H1 (cell line): ENCODE measurements around the gene CSNK1A1. TPM values are rescaled to one million over a fixed set of nuclear protein-coding genes. Genes with fewer than 3 reads are reported as not detected.

ENCODE experiments used
- BACH1 ChIP-seq: IDR thresholded peaks from 2 replicates; pipeline ENCODE4 v1.6.1; 2012; ENCODE audit warnings: low read length, improper control_type of control experiment
- CTBP2 ChIP-seq: IDR thresholded peaks from 2 replicates; pipeline ENCODE4 v1.7.0; 2011; ENCODE audit warnings: borderline replicate concordance, mild to moderate bottlenecking, moderate library complexity, mixed read lengths, low read length; ENCODE audit not compliant: insufficient read depth, insufficient read length
- GTF2F1 ChIP-seq: IDR thresholded peaks from 2 replicates; pipeline ENCODE4 v1.6.1; 2012; ENCODE audit warnings: low read depth, low read length, improper control_type of control experiment, borderline replicate concordance
- POU5F1 ChIP-seq: IDR thresholded peaks from 2 replicates; pipeline ENCODE4 v1.6.1; 2011; ENCODE audit warnings: low read depth, mild to moderate bottlenecking, low read length, moderate library complexity
- RNF2 ChIP-seq: fragments of 200-900, 300-1000 bp; sonication (generic); IDR thresholded peaks from 2 replicates; pipeline ENCODE4 v1.7.1; 2016; ENCODE audit warnings: borderline replicate concordance, low read depth, mild to moderate bottlenecking, antibody characterized with exemption, low read length; ENCODE audit not compliant: poor library complexity, severe bottlenecking; ENCODE audit errors: missing control alignments
- TAF7 ChIP-seq: optimal IDR thresholded peaks from 2 replicates; pipeline ENCODE3; 2011; ENCODE audit warnings: low read depth, mild to moderate bottlenecking, inconsistent platforms, low read length, moderate library complexity, borderline replicate concordance
- TBP ChIP-seq: IDR thresholded peaks from 2 replicates; pipeline ENCODE4 v1.6.1; 2011; ENCODE audit warnings: low read depth, low read length, improper control_type of control experiment
- YY1 ChIP-seq: IDR thresholded peaks from 2 replicates; pipeline ENCODE4 v1.6.1; 2011; ENCODE audit warnings: low read depth, mild to moderate bottlenecking, low read length
- polyA plus RNA-seq, 7 experiments: library from polyadenylated mRNA; depleted of rRNA in 3 of 7; stranded (reverse) in 5 of 7; unstranded in 2 of 7; fragments of >200 nt in 5 of 7; fragments of 200-250 nt in 2 of 7; gene quantifications; 1 replicate in 5 of 7; 2 replicates in 1 of 7; 4 replicates in 1 of 7; pipeline versions ENCODE4 v1.2.1 to v1.2.3, GENCODE V29; 2011 to 2013; ENCODE audit warnings: missing spikeins in 2 of 7, mixed read lengths in 2 of 7
- total RNA-seq: library from RNA; stranded (reverse); fragmentation: NEBNext Ultra II Directional; extraction: Animal tissue kit (Norgen Biotek cat#: 25700); gene quantifications from 2 replicates; pipeline ENCODE4 v1.2.1, GENCODE V29; 2021
- TF ChIP-seq, protein P1 (sequence below): IDR thresholded peaks from 2 replicates; pipeline ENCODE4 v1.6.1; 2012; ENCODE audit warnings: inconsistent platforms

The CSNK1A1 gene
- total and polyA plus RNA-seq, 2 of the 8 experiments (the other 6 are each of a cell fraction or from before 2014, with no cell fraction given), result 61.2 to 244 TPM

DNA sequence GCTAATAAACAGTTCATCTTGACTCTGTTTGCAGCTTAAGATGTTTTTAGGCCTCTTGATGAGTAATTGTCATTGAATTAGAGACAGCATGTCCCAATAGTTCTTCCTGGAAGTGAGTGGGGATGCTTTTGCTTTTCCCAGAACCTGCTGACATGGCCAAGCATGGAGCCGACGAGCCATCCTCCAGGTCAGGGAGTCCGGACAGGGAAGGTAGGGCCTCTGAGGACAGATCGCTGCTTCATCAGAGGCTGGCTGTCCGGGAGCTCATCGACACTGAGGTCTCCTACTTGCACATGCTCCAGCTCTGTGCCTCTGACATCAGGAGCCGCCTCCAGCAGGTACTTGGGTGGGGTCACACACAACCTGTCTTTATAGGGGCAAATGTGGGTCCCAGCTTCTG lies 46.4 kb upstream of the CSNK1A1 start (continued):
- TF ChIP-seq CTBP2 (no peak), BACH1 (no peak), GTF2F1 (no peak), YY1 (no peak), TAF7 (no peak), POU5F1 (no peak), TBP (no peak), RNF2 (no peak)
- TF ChIP-seq, protein P1, sequence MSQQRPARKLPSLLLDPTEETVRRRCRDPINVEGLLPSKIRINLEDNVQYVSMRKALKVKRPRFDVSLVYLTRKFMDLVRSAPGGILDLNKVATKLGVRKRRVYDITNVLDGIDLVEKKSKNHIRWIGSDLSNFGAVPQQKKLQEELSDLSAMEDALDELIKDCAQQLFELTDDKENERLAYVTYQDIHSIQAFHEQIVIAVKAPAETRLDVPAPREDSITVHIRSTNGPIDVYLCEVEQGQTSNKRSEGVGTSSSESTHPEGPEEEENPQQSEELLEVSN, result no peak
